HG03432 (cell line): ENCODE data around the gene HDGFL2.
"Not testable (repeated sequence)": the region's sequence is repeated elsewhere in the genome, so short reads cannot be mapped to it uniquely, and the experiment has no call there.

Experiments
- ATAC-seq: cut with Tn5 transposase; IDR thresholded peaks from one replicate; pipeline ENCODE4 v1.9.1; 2021; ENCODE audit warnings: mild to moderate bottlenecking, moderate library complexity; ENCODE audit not compliant: unreplicated experiment

Gene HDGFL2

DNA sequence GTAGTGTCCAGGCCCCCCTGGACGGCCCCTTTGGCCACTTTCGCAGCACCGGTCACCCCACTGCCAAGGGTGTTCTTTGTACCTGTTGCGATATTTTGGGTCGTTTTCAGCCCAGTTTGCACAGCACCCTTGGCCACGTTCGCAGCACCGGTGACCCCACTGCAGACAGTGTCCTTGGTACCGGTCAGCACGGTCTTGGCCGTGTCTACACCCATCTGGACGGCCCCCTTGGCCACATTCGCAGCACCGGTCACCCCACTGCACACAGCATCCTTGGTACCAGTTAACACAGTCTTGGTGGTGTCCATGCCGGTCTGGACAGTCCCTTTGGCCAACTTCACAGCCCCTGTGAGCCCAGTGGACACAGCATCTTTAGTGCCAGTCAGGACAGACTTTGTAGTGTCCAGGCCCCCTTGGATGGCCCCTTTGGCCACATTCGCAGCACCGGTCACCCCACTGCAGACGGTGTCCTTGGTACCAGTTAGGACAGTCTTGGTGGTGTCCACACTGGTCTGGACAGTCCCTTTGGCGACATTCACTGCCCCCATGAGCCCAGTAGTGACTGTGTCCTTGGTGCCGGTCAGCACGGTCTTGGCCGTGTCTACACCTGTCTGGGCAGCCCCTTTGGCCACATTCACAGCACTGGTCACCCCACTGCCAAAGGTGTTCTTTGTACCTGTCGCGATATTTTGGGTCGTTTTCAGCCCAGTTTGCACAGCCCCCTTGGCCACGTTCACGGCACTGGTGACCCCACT is 39.4 kb downstream of the HDGFL2 start:
- no peak for ATAC-seq

DNA sequence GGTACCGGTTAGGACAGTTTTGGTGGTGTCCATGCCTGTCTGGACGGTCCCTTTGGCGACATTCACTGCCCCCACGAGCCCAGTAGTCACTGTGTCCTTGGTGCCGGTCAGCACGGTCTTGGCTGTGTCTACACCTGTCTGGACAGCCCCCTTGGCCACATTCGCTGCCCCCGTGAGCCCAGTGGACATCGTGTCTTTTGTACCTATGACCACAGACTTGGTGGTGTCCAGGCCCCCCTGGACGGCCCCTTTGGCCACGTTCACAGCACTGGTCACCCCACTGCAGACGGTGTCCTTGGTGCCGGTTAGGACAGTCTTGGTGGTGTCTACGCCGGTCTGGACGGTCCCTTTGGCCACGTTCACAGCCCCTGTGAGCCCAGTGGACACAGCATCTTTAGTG is 40.0 kb downstream of the HDGFL2 start:
- ATAC-seq, result no peak

DNA sequence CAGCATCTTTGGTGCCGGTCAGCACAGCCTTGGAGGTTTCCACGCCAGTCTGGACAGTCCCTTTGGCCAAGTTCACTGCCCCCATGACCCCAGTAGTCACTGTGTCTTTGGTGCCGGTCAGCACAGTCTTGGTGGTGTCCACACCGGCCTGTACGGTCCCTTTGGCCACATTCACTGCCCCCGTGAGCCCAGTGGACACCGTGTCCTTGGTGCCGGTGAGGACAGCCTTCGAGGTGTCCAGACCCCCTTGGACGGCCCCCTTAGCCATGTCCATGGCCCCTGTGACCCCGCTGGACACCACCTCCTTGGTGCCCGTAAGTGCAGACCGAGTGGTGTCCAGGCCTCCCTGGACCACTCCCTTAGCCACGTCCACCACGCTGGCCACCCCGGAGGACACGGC is 41.2 kb downstream of the HDGFL2 start:
- no peak for ATAC-seq

DNA sequence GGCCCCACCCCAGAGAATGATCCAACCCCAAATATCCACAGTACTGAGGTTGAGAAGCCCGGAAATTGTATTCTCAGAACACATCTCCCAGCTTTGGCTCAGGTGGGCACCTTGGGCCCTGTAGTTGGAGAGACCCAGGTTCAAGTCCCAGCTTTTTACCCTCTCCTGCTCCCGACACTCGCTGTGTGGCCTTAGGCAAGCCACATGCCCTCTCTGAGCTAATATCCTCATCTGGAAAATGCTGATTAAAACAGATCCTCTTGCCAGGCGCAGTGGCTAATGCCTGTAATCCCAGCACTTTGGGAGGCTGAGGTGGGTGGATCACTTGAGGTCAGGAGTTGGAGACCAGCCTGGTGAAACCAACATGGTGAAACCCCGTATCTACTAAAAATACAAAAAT is 43.6 kb downstream of the HDGFL2 start:
- ATAC-seq, result no peak

DNA sequence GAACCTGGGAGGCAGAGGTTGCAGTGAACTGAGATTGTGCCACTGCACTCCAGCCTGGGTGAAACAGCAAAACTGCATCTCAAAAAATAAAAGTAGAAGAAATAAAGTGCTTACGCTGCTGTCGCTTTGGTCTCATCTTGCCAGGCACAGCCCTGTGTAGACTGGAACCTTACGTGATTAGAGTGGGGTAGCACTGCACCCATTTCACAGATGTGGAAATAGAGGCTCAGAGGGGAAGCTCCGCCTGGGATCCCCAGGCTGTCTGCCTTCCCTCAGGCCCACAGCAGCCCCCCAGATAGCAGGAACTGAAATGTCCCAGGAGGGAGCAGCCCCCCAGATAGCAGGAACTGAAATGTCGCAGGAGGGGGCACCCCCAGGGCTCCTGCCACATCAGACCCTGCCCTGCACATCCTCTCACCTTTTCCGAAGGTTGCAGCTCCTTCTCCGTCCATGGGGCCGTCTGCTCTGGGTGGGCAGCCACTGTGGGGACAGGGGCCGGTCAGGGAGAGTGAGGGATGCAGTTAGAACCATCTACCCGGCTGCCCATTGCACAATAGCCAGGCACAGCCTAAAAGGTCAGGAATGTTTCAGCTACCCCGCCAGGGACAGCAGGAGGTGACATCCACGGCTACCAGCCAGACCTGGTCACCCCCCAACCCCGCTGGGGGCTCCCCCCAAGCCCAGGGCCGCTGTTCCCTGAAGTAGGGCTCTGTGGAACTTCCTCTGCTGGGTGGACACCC is 44.3 kb downstream of the HDGFL2 start:
- ATAC-seq, result no peak

DNA sequence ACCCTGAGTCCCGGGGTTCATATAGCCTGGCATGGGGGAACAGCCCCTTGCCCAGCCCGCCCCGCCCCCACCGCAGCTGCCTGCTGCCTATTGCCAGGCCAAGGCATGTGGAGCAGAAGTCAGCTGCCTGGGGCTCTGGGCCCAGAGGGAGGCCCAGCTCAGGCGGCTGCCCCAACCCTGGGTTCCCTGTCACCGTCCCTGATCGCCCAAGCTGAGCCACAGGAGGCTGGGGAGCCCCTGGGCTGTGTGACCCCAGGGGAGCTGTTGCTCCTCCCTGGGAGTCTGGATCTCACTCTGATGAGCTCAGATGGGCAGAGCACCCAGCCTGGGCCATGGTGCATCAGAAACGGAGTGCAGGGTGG is 44.8 kb downstream of the HDGFL2 start:
- no peak for ATAC-seq

DNA sequence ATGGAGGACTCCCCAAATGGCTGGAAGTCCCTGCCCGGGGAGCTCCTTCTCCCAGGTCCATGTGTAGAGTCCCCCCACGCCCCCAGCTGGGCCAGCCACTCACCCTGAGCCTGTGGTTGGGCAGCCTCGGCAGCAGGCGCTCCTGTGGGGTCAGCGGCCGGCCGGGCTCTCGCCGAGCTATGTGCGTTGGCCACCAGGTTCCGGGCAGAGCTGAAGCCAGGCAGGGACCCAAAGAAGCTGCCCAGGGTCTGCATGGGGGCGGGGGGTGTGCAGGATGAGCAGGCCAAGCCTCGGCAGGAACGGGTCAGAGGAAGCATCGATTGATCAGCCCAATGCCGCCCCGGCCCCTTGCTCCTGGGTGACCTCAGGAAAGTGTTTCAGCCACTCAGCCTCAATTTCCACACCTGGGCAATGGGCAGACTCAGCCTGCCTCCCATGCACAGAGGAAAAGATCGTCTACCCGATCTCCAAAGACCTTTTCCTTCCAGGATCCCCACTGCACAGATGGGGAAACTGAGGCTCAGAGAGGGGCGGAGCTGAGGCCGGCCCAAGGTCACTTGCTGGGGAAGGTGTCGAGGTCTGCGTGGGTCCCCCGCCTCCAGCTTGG is 45.5 kb downstream of the HDGFL2 start:
- ATAC-seq, result no peak

DNA sequence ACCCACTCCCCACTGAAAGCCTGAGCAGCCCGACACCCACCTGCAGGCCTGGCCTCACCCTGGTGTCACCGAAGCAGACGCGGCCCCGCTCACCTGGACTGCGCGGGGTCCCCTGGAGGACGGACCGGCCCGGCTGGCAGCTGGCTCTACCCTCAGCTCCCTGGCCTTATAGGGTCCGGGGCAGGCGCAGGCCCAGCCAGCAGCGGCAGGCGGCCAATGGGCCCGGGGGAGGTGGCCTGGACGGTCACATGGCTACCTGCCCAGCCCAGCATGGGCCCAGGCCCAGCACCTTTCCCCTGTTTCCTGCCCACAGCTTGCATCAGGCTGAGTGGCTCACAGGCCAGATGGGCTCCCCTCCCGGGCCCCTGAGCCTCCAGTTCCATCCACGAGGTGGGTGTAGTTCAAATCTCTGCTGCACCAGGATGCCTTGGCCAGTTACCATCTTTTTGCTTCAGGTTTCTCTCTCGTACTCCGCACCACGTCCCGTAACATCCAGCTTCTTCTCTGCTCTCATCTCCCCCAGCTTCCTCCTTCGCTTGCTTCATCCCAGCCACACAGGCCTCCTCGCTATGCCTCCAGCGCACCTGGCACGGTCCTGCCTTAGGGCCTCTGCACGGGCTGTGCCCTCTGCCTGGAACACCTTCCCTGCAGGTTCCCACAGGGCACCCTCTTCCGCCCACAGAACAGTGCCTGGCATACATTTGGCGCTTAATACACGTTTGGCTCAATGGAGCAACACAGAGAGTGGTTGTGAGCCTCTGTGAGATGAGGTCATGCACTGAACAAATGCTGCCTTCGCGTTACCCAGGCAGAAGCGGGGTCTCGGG is 46.5 kb downstream of the HDGFL2 start, which contains the start of gene PLIN4:
Gene PLIN4, minus strand, starts transcription at position 142 of the 827 bp plus-strand sequence. CDS start 214 bp downstream, outside the sequence.
- ATAC-seq, result no peak

DNA sequence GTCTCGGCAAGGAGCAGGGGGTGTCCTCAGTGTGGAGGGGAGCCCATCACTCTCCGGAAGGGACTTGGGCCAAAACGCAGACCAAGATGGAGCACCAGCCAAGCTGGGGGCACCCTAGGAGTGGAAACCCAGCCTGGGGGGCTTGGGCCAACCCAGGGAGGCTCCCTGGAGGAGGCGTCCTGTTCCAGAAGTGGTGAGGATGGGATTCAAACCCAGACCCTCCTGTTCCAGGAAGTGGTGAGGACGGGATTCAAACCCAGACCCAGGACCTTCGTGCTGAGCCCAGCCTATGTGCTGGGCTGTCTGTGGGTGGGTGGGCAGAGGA is 47.0 kb downstream of the HDGFL2 start:
- ATAC-seq, result no peak

DNA sequence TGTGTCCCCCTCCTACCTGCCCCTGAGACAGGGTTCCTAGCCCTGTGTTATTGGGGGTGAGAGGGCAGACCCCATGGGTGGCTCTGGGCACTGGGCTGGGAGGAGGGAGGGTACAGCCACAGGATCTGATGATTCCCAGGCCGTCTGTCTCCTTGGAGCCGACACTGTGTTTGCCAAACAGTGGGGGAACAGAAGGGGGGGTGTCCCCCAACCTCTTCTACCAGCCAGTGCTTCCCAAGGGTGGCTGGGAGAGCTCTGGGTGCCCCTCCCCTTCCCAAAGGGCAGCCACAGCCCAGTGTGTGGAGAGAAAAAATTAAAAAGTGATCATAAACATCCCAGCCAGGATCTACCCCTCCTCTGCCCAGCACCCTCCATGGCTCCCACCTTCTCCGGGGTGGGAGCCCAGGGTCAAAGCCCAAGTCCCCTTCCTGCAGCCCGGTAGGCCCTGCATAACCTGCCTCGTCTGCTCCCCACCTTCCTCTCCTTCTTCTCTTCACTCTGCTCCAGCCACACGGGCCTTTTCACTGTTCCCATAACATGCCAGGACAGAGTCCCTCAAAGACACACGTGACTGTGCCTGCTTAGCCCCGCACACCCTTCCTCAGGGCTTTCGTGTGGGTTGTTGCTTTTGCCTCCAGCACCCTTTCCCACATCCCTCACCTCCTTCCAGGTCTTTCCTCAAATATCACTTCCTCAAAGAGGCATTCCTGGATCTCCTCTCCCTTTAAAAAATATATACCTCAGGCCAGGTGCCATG is 47.6 kb downstream of the HDGFL2 start:
- no peak for ATAC-seq

DNA sequence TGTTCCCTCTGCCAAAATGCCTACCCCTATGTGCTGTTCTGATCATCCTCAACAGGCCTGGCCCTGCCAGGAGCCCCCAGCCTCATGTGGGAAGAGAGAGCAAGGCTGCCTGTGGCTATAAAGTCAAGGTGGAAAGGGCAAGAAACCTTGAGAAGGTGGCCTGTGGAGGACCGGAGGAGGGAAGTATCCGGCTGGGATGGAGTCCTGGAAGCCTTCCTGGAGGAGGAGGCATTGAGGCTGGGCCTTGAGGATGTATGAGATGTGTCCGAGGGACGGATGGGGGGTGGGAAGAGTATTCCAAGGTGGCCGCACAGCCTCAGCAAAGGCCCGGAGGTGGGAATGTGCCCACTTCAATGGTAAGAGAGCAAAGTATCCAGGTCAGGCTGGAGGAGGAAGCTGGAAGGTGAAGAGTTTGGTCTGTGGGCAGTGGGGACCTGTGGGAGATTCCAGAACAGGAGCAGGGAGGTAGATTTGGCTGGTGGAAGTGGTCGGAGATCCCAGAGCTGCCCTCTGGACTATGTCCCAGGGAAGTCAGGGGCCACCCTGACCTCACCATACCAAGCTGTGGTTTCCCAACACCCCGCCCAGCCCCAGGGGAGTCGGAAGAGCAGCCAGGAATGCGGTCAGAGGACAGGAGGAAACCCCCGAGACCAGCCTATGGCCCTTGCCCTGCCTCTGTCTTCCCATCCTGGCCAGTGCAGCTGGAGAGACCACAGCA is 49.2 kb downstream of the HDGFL2 start:
- no peak for ATAC-seq

DNA sequence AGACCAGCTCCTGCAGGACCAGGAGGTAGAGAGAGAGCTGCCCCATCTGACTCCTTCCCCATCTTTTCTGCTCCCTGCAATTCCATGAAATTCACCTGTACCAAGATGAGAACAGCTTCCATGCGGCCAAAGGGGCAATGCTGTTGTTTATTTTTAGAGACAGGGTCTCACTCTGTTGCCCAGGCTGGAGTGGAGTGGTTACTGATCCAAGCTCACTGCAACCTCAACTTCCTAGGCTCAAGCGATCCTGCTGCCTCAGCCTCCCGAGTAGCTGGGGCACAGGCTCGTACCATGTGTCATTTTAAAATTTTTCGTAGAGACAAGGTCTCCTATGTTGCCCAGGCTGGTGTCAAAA is 49.8 kb downstream of the HDGFL2 start:
- ATAC-seq, result no peak

DNA sequence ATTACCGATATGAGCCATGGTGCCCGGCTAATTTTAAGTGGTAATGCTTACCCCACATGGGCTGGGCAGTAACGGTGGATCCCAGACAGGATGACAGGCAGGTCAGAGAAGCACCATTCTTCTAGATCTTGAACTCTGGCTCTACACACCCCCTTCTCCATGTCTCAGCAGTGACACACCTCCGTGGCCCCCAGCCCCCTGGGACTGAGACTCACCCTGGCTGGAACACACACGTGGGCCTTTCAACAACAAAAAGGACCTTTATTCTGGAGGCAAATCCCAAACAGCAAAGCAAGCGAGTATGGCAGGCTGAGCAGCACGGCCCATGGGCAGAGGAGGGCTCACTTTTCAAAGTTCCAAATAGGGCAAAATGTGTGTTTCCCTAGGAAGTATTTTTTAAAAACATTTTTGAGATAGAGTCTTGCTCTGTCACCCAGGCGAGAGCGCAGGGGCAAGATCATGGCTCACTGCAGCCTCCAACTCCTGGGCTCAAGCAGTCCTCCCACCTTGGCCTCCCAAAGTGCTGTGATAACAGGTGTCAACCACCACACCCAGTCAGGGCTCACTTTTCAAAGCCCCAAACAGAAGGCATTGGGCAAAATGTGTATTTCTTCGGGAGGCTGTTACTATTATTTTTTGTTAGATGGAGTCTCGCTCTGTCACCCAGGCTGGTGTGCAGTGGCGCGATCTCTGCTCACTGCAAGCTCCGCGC is 50.4 kb downstream of the HDGFL2 start:
- ATAC-seq, result no peak

DNA sequence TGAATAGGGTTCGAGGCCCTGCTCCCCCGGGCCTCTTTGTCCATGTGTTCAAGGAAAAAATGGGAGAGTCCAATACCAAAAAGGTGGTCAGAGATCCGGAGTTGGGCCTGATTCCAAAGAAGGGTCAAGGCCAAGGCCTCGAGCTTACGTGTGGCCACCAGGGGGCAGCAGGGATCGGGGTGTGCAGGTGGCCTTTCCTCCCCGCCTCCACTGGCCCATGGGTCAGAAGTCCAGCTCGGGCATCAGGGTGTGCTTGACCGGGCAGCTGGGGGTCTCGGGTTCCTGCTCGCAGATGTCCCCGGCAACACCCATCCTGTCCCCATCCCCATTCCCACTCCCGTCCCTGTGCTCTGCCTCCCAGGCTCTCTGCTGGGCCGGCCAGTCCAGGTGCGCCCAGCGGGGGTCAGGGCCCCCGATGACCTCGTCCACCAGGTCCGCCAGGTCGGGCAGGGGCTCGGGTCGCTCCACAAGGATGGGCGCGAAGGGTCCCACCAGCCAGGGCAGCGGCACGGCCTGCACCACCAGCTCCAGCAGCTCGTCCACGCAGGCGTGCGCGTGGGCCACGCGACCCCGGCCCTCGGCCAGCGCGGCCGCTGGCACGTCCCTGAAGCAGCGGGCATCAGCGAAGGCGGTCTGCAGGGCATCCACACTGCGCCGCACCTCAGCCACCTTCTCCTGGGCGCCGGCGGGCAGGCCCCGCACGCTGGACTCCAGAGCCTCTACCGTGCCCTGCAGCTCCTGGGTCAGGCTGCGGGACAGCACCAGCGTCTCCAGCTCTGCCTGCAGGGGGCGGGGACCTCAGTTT is 51.4 kb downstream of the HDGFL2 start:
- ATAC-seq, result no peak

DNA sequence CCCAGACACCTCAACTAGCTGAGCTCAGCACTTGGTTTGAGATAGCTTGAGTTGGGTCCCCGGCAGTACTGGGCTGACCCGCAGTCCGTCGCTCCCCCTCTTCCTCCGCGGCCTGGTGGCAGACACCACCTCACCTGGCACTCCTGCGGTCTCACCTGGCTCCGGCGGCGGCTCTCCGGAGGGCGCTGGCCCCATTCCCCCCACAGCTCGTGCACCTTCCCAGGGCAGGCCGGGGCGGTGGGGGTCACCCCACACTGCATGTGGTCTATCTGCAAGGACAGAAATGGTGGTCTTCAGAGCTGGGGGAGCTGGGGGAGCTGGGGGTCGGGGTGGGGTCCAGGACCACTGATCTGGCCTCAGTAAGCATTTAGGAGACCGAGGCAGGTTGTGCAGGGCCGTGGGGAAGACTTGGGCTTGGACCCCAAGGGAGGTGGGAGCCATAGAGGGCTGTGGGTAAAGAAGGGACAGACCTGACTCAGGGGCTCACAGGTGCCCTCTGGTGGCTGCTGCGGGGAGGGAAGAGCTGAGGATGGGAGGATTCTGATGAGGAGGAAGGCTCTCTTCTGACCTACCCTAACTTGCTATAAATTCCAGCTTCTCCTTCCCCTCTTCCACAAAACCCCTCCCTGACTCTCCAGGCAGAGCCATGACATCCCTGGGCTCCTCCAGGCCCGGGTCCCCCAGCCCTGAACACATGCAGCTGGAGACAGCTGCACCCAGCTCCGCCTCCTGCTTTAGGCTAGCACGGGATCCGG is 52.9 kb downstream of the HDGFL2 start:
- no peak for ATAC-seq

DNA sequence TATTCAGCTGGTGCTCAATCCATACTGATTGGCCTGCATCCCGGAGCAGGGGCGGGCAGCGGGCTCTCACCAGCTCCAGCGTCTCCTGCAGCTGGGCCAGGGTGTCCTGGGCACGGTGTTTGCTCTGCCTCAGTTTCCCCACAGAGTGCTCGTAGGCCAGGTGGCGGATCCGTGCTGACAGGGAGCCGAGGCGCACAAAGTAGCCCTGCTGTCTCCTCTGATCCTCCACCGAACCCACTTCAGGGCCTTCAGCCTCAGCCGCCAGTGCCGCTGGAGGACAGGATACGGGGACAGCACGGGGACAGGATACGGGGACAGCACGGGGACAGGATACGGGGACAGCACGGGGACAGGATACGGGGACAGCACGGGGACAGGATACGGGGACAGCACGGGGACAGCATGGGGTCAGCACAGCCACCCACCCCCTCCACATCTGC is 53.5 kb downstream of the HDGFL2 start:
- ATAC-seq, result no peak

DNA sequence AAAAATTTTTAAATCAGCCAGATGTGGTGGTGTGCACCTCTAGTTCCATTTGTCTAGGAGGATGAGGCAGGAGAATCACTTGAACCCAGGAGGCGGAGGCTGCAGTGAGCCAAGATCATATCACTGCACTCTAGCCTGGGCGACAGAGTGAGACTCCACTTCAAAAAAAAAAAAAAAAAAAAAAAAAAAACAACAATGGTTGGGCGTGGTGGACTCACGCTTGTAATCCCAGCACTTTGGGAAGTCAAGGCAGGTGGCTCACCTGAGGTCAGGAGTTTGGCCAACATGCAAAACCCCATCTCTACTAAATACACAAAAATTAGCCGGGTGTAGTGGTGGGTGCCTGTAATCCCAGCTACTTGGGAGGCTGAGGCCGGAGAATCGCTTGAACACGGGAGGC is 55.3 kb downstream of the HDGFL2 start:
- not testable (repeated sequence) for ATAC-seq

DNA sequence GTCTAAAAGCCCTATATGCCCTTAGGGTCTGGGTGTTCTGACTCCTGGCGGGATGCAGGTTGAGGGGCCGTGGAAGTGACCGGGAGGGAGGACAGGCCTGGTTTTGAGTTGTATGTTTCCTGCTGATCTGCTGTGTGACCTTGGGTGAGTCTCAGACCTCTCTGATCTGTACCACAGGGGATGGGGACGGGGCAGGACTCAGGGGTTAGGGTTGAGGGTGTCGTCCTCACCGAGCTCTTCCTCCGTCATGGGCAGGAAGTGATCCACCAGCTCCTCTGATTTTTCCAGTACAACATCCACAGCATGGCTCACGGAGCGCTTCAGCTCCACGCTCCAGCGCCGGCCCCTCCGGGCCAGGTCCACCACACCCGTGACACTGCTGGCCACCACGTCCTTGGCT is 56.7 kb downstream of the HDGFL2 start:
- no peak for ATAC-seq
